BJ (cell line): ENCODE data around the gene EXD3. TPM values are rescaled to one million over a fixed set of nuclear protein-coding genes. Genes with fewer than 3 reads are reported as not detected.

Experiments used
- CTCF ChIA-PET: fragments of 350-600 bp; formaldehyde crosslinking; extraction: SDS; loops from one replicate; lab custom pipeline; 2021; ENCODE audit warnings: antibody characterized with exemption, inconsistent platforms; lab: Yijun Ruan, JAX
- POLR2A ChIA-PET: fragments of 300-600 bp; sonication (Branson Sonifier 250); formaldehyde crosslinking; extraction: SDS; loops from one replicate; lab custom pipeline; 2021; ENCODE audit warnings: antibody characterized with exemption; lab: Charles Lee
- DNase-seq: peaks from one replicate; pipeline ENCODE4 v3.0.0-alpha.2; 2011; ENCODE audit warnings: low read depth
- H3K27me3 ChIP-seq: 2 replicates; pipeline ENCODE4 v1.6.0; 2011; ENCODE audit warnings: low read length; ENCODE audit not compliant: control insufficient read depth, insufficient read depth
- H3K36me3 ChIP-seq: 2 replicates; pipeline ENCODE4 v1.5.1; 2011; ENCODE audit warnings: low read length; ENCODE audit not compliant: control insufficient read depth, insufficient read depth
- H3K4me3 ChIP-seq: 2 replicates; pipeline ENCODE4 v1.5.1; 2011; ENCODE audit warnings: low read depth, mild to moderate bottlenecking, control low read depth, low read length
- CTCF ChIP-seq: IDR thresholded peaks from 2 replicates; pipeline ENCODE4 v1.5.1; 2011; ENCODE audit warnings: low read depth, mild to moderate bottlenecking, control low read depth, inconsistent platforms, low read length, moderate library complexity; ENCODE audit not compliant: insufficient read depth
- polyA plus RNA-seq: library from polyadenylated mRNA; depleted of rRNA; stranded (reverse); fragments of >200 nt; gene quantifications from 2 replicates; pipeline ENCODE4 v1.2.3, GENCODE V29; 2011

Gene EXD3
- polyA plus RNA-seq, 1 experiment: 5.4 TPM

GRCh38 chr9:137320555-137321384, 102.2 kb downstream of the EXD3 start:
- no peak overlapping the region for H3K4me3 ChIP-seq
- DNase-seq: no peak
- ChIA-PET CTCF (no interaction called here), POLR2A (no interaction called here)
- H3K27me3 ChIP-seq: no peaks in the 10 kb centered on the region
- no peaks in the 10 kb centered on the region for H3K36me3 ChIP-seq
- TF ChIP-seq CTCF: no peak

- DNase-seq: no peak
- no peaks in the 10 kb centered on the region for H3K36me3 ChIP-seq
- no peaks in the 10 kb centered on the region for H3K27me3 ChIP-seq
- ChIA-PET CTCF (interaction anchor here (0.8 to 1.4 kb wide), 4 partner anchors 10 to 33 kb away, joined by 3 to 7 read pairs (median 4); no protein-coding TSS in a partner anchor), POLR2A (no interaction called here)
- no peak for TF ChIP-seq CTCF
- no peak overlapping the region for H3K4me3 ChIP-seq
Observed at GRCh38 chr9:137319739-137320551, 103.0 kb downstream of the EXD3 start.

DNA sequence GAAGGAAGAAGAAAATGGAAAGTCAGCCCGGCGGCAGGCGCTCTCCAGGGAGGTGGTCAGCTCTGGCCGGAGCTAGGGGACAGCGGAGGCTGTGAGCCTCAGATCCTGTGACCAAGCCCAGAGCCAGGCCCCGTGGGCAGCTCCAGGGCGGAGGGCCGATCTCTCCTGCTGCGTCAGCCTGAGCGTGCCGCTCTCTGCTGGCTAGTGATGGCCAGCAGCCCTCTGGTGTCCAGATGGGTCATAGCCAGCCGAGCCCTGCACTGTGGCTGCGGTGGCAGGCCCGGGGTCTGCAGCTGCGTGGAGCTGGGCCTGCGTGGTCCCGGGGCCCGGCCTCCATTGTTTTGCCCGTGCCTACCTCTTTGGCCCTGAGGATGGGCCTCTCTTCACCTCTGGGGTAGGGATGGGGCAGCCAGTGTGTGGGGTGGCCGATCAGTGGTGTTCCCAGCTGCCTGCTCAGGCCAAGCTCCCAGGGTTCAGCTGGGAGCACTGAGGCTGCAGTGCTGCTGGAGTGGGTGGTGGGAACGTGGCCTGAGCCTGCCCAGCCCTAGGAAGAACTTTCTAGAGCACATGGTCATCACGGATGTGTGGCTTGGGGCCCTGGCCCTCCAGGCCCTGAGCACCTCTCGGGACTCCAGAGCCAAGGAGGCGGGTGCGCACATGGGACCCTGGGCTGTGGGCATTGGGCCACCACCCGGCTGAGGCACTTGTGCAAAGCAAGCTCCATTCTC, 103.8 kb downstream of the EXD3 start:
- POLR2A ChIA-PET: no interaction called here
- Histone ChIP-seq H3K4me3 (no peak overlapping the region), H3K36me3 (no peaks in the 10 kb centered on the region), H3K27me3 (no peaks in the 10 kb centered on the region)
- CTCF ChIA-PET: interaction anchor here (0.8 to 1.4 kb wide), 6 partner anchors 9 to 32 kb away, joined by 3 to 7 read pairs (median 4); no protein-coding TSS in a partner anchor
- peak; percentile 39 for TF ChIP-seq CTCF
- DNase-seq: no peak

GRCh38 chr9:137318602-137319001, 104.4 kb downstream of the EXD3 start:
- Histone ChIP-seq H3K27me3 (no peaks in the 10 kb centered on the region), H3K36me3 (no peaks in the 10 kb centered on the region), H3K4me3 (no peak overlapping the region)
- ChIA-PET CTCF (interaction anchor here (1.0 to 1.4 kb wide), 5 partner anchors 9 to 32 kb away, joined by 3 to 7 read pairs (median 4); partner anchors contain the start of gene NRARP), POLR2A (no interaction called here)
- TF ChIP-seq CTCF: no peak
- DNase-seq: no peak
